Heart left ventricle (tissue), 16 donors: ENCODE measurements around the gene CFAP91. TPM values are rescaled to one million over a fixed set of nuclear protein-coding genes. Genes with fewer than 3 reads are reported as not detected.
"Not testable (repeated sequence)": the region's sequence is repeated elsewhere in the genome, so short reads cannot be mapped to it uniquely, and the experiment has no call there.

Source experiments
- ATAC-seq, 4 donors: fragments of 200-7000 bp; cut with Tn5 transposase; one replicate each; pipeline ENCODE4 v1.9.1; 2020 to 2022; ENCODE audit warnings: moderate library complexity in 4 of 4, mild to moderate bottlenecking in 3 of 4, moderate number of reproducible peaks in 1 of 4
- DNase-seq, 5 donors: peaks; one replicate each; pipeline ENCODE4 v3.0.0-alpha.2; 2020
- H3K27ac ChIP-seq, 12 donors: fragments of 200-600 bp; sonication (generic) in 4 of 12; one replicate each; pipeline versions ENCODE4 v1.5.0 to v1.8.0; 2016 to 2022; ENCODE audit warnings: mild to moderate bottlenecking in 2 of 12
- H3K27me3 ChIP-seq, 9 donors: fragments of 200-600 bp; sonication (generic) in 2 of 9; one replicate each; pipeline versions ENCODE4 v1.5.1 to v1.8.0; 2016 to 2022; ENCODE audit warnings: mild to moderate bottlenecking in 3 of 9
- H3K36me3 ChIP-seq, 9 donors: fragments of 200-600 bp; sonication (generic) in 2 of 9; one replicate each; pipeline versions ENCODE4 v1.5.0 to v1.8.0; 2018 to 2022; ENCODE audit warnings: mild to moderate bottlenecking in 2 of 9
- H3K4me1 ChIP-seq, 12 donors: fragments of 200-600 bp; sonication (generic) in 4 of 12; one replicate each; pipeline versions ENCODE4 v1.5.0 to v1.8.0; 2016 to 2022; ENCODE audit warnings: mild to moderate bottlenecking in 3 of 12
- H3K4me3 ChIP-seq, 12 donors: fragments of 200-600 bp; sonication (generic) in 4 of 12; one replicate each; pipeline versions ENCODE4 v1.5.0 to v1.8.0; 2017 to 2022; ENCODE audit warnings: mild to moderate bottlenecking in 9 of 12, moderate library complexity in 4 of 12
- H3K9me3 ChIP-seq, 12 donors: fragments of 200-600 bp; sonication (generic) in 4 of 12; one replicate each; pipeline versions ENCODE4 v1.5.0 to v1.8.0; 2016 to 2022; ENCODE audit warnings: mild to moderate bottlenecking in 1 of 12
- POLR2A ChIP-seq, 2 donors: fragments of 450-650 bp; IDR thresholded peaks; one replicate each; pipeline ENCODE4 v1.6.1; 2017; ENCODE audit warnings: antibody characterized with exemption in 2 of 2, mild to moderate bottlenecking in 2 of 2, moderate library complexity in 2 of 2
- WGBS, 4 donors: extraction: QIAGEN DNeasy Blood & Tissue Kit in 2 of 4; methylation state at CpG; one replicate each; pipeline versions ENCODE4 v1.1.5 to v1.1.7; 2013 to 2018; 5-methylcytosine and 5-hydroxymethylcytosine counted together
- intact Hi-C, 10 donors: fragments of 100-400 bp; cut with DNase I; formaldehyde crosslinking; loops; one replicate each; pipeline versions ENCODE4 v1.11.1 to v1.14.2; 2022
- polyA plus RNA-seq, 2 donors: library from polyadenylated mRNA; stranded (reverse); fragments of 200-250 nt; gene quantifications; one replicate each; pipeline ENCODE4 v1.2.3, GENCODE V29; 2013
- total RNA-seq, 9 donors: library from RNA; depleted of rRNA in 2 of 9; stranded (reverse); fragments of >200 nt in 2 of 9; fragmentation: NEBNext Ultra II Directional in 3 of 9; extraction: Animal tissue kit (Norgen Biotek cat#: 25700) in 3 of 9; gene quantifications; one replicate each; pipeline versions ENCODE4 v1.1.0 to v1.2.4, GENCODE V29; 2016 to 2023
- TF ChIP-seq, protein P1 (sequence below), 12 donors: fragments of 200-600 bp; sonication (generic) in 4 of 12; IDR thresholded peaks; one replicate each; pipeline versions ENCODE4 v1.5.0 to v1.8.0; 2018 to 2022; ENCODE audit warnings: antibody characterized with exemption in 12 of 12, mild to moderate bottlenecking in 5 of 12
- donor health status: ischemic (EF 13 %, LVEDD 7.1; RV severe dilation, severe dysfunction).
- donor health status: healthy with polysubstance abuse.
- donor health status: DM: no; HTN: yes; CAD: no.
- donor health status: DM: no; HTN: no; CAD: no.
- donor health status: ischemic (EF 25% LVEDD 6.9; RV normal size, moderate dysfunction).
- donor health status: ischemic (EF 25% LVEDD 5.7; RV mildly dilated, moderate dysfunction).
- donor health status: healthy.
- donor health status: DM: yes; HTN: yes; CAD: no.
- donor health status: ischemic (EF 35%, LVEDD 5.7; RV mildly dilated, moderate dysfunction).
- donor health status: nonischemic (EF 11% LVEDD 7.7; RV severe dilation, severe dysfunction).
- donor health status: DM: yes; HTN: yes; CAD: no.
- donor health status: PGD.
- donor health status: ischemic (EF 29% LVEDD 5.4; RV normal size, mild dysfunction).
- donor health status: nonischemic (EF 23%, LVEDD 6.1; RV moderate dilation, normal function).

The CFAP91 gene
- total and polyA plus RNA-seq, 11 donors = 0.16 to 1.9 (median 0.43) TPM; not detected in 1

DNA sequence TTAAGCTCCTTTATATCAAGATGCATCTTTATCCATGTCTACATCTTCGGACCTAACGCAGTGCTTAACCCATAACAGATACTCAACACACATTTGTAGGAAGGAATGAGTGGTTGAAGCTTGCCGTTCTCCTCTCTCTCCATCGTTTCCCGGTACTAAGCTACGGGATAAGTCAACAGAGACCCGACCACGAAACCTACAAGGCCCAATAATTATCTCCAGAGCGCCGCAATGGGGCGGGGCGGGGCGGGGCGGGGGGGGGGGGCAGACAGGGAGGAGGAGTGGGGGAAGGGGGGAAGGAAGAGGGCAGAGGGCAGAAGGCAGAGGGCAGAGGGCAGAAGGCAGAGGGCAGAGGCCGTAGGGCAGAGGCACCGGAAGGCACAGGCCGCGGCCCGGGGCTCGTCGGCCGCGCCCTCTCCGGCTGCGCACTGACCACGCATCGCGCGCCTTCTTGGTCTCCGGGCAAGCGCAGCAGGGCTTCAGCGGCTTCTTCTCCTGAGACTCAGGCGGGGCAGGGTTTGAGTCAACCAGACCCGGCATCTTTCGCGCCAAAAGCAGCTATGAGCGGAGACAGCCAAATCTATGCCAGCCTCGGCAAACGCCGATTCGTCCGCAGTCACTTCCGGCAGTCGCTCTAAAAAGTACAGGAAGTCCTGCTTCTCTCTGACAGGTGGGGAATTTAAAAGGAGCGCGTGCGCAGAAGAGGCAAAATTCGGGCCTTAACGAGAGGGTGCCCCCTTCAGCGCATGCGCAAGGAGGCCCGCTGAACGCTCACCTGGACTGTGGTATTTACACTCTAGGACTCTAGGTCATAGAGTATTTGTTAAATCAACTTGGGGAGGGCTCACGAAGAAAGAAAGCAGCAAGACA is 25.8 kb upstream of the CFAP91 start, which contains the start of gene COX17:
TSS of gene COX17 (minus strand) at position 636 of the 870 bp plus-strand sequence. CDS start at position 540, 96 bp downstream.
- Histone ChIP-seq H3K4me3 (peak within 1 kb of the TSS; percentile 38 to 82 (median 70)), H3K36me3 (peaks cover 0 to 31% (median 29%) of the 10 kb centered on the region in 9 donors), H3K4me1 (peaks cover 0 to 49% (median 32%) of the 10 kb centered on the region in 12 donors), H3K27ac (peak within 1 kb of the TSS; percentile 93 to 97 (median 96)), H3K27me3 (no peaks in the 10 kb centered on the region), H3K9me3 (no peaks in the 10 kb centered on the region)
- 0 to 2% (median 1%) methylated on average over 52 to 54 of the region's 54 CpGs for WGBS, 4 donors
- intact Hi-C loops = loop anchor here in 7 of 10 donors (1.0 to 10.0 kb wide), 12 partner anchors 38 to 215 kb away; partner anchors contain the start of genes ADPRH (in 3 of the 7), PLA1A (in 2 of the 7), POGLUT1 (in 2 of the 7) and TMEM39A (in 2 of the 7)
- DNase-seq (peak; percentile 95 to 97 (median 95)), ATAC-seq (peak; percentile 78 to 90 (median 87))
- TF ChIP-seq POLR2A (IDR thresholded peaks at IDR 0.05) = peak in 1 of 2 donors; percentile 74
- TF ChIP-seq, protein P1, sequence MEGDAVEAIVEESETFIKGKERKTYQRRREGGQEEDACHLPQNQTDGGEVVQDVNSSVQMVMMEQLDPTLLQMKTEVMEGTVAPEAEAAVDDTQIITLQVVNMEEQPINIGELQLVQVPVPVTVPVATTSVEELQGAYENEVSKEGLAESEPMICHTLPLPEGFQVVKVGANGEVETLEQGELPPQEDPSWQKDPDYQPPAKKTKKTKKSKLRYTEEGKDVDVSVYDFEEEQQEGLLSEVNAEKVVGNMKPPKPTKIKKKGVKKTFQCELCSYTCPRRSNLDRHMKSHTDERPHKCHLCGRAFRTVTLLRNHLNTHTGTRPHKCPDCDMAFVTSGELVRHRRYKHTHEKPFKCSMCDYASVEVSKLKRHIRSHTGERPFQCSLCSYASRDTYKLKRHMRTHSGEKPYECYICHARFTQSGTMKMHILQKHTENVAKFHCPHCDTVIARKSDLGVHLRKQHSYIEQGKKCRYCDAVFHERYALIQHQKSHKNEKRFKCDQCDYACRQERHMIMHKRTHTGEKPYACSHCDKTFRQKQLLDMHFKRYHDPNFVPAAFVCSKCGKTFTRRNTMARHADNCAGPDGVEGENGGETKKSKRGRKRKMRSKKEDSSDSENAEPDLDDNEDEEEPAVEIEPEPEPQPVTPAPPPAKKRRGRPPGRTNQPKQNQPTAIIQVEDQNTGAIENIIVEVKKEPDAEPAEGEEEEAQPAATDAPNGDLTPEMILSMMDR (IDR thresholded peaks at IDR 0.05) = no peak

DNA sequence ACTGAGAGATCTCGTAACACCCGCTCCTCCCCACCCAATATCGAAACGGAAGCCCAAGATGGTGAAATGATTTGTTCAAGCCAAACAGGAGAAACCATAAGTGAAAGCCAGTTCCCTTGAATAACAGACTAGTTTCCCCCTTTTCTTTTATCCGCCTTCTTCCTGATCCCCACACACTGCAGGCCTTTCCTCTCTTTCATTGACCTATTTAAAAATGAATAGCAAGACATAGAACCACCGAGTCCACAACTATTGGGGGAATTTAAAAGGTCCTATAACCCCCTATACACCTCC is 25.2 kb upstream of the CFAP91 start:
- Histone ChIP-seq H3K4me1 (peaks cover 0 to 43% (median 26%) of the 10 kb centered on the region in 12 donors), H3K27me3 (no peaks in the 10 kb centered on the region), H3K27ac (peak overlapping the region; percentile 93 to 97 (median 96)), H3K36me3 (peaks cover 0 to 26% (median 23%) of the 10 kb centered on the region in 9 donors), H3K4me3 (peak overlapping the region; percentile 38 to 82 (median 70)), H3K9me3 (no peaks in the 10 kb centered on the region)
- TF ChIP-seq POLR2A (IDR thresholded peaks at IDR 0.05) = no peak
- TF ChIP-seq, protein P1 (IDR thresholded peaks at IDR 0.05) = no peak
- intact Hi-C loops = loop anchor here in 7 of 10 donors (1.0 to 10.0 kb wide), 12 partner anchors 39 to 215 kb away; partner anchors contain the start of genes ADPRH (in 3 of the 7), PLA1A (in 2 of the 7), POGLUT1 (in 2 of the 7) and TMEM39A (in 2 of the 7)
- 10 to 19% (median 12%) methylated on average over 6 of the region's 6 CpGs for WGBS, 4 donors
- ATAC-seq (no peak), DNase-seq (no peak)

DNA sequence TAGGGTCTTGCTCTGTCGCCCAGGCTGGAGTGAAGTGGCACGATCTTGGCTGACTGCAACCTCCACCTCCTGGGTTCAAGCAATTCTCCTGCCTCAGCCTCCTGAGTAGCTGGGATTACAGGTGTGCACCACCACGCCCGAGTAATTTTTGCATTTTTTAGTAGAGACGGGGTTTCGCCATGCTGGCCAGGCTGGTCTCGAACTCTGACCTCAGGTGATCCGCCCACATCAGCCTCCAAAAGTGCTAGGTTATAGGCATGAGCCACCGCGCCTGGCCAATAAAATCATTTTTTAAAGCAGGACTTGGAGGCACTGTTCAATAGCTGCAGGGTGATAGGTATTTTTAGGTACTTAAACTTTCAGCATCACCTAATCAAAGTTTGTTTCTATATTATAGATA is 24.6 kb upstream of the CFAP91 start:
- Histone ChIP-seq H3K36me3 (peaks cover 0 to 20% (median 17%) of the 10 kb centered on the region in 9 donors), H3K4me1 (peaks cover 0 to 37% (median 21%) of the 10 kb centered on the region in 12 donors), H3K27ac (peak overlapping the region in 4 of 12 donors; percentile 95 to 97 (median 96))
- not testable (repeated sequence) for H3K9me3 ChIP-seq, DNase-seq, H3K27me3 ChIP-seq, ATAC-seq, H3K4me3 ChIP-seq
- WGBS, 4 donors = 94 to 98% (median 96%) methylated on average over 10 of the region's 10 CpGs
- intact Hi-C loops = loop anchor here in 7 of 10 donors (2.0 to 10.0 kb wide), 11 partner anchors 41 to 216 kb away; partner anchors contain the start of genes ADPRH (in 3 of the 7), PLA1A (in 2 of the 7), POGLUT1 (in 2 of the 7) and TMEM39A (in 2 of the 7)

DNA sequence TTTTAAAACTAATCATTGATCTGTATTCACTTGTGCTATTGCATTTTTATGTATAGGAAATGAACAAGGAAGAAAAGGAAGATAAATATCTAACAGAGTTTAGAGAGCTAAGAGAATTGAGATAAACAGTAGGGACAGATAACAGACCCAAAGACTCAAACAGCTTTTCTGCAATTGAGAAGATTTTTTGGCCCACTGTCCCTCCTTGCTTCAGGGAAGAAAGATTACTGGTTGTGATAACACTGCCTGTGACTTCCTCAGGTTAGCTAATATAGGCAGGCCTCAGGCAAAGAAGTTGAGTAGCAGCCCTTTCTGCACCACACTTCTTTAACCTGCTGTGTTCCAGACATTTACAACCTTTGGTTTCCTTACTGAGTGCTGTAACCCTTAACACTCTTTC is 22.9 kb upstream of the CFAP91 start:
- intact Hi-C loops = loop anchor here (2.0 to 10.0 kb wide), 19 partner anchors 43 to 798 kb away; partner anchors contain the start of genes ADPRH (in 3 of the 10), PLA1A (in 2 of the 10), POGLUT1 (in 2 of the 10) and TIMMDC1 (in 2 of the 10)

More for the DNA sequence above, 22.9 kb upstream of the CFAP91 start:
- no peaks in the 10 kb centered on the region for H3K27me3 ChIP-seq
- H3K27ac ChIP-seq = peak overlapping the region in 4 of 12 donors; percentile 3 to 36 (median 11)
- no peak for DNase-seq
- ATAC-seq = no peak
- peaks cover 0 to 25% (median 17%) of the 10 kb centered on the region in 12 donors for H3K4me1 ChIP-seq
- H3K4me3 ChIP-seq = no peak overlapping the region
- peaks cover 0 to 4% (median 3%) of the 10 kb centered on the region in 9 donors for H3K36me3 ChIP-seq
- TF ChIP-seq, protein P1 (IDR thresholded peaks at IDR 0.05) = no peak
- no peak for TF ChIP-seq POLR2A (IDR thresholded peaks at IDR 0.05)
- no peaks in the 10 kb centered on the region for H3K9me3 ChIP-seq
